ENCODE data around the gene CACNA2D1.
"Not testable (repeated sequence)": the region's sequence is repeated elsewhere in the genome, so short reads cannot be mapped to it uniquely, and the experiment has no call there.

The CACNA2D1 gene

DNA sequence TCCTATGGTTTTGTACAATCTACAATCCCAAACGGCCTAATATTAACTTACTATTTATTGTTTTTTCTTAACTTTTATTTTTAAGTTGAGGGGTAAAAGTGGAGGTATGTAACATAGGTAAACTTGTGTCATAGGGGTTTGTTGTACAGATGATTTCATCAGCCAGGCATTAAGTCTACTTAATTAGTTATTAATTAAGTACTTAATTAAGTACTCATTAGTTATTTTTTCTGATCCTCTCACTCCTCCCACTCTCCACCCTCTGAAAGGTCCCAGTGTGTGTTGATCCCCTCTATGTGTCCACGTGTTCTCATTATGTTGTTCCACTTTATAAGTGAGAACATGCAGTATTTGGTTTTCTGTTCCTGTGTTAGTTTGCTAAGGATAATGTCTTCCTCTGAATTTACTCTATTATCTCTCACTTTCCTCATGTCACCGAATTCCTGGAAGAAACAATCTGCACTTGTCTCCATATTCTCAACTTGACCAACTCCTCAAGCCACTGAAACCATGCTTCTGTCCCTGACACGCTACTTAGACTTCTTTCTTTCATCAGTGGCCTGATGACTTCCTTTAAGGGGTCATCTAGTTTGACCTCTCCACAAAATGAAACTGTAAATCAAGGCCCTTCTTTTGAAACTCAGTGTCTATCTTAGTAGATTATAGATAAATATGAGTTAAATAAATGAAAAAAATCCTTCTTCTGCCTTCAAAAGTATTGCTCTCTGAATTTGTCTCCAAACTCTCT, 9.1 kb downstream of the CACNA2D1 start:
- no peak for DNase-seq (ENCODE audit: low spot score)

DNA sequence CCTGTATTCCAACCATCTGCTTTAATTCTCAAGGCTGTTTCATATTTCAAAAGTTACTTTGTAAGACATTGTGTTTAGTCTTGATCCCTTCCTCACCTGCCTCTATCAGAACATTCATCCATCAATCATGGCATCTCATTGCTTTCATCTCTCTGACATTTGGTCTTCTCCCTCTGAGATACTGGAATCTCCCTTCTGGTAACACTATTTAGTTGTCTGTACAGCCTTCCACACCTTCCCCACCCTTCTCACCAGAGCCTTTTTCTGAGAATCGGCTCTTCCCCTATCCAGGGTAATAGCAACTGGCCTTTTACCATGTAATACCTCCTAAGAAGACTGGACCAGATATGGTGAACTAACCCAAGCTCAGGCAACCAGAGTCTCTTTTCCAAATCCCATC, 10.1 kb downstream of the CACNA2D1 start:
- DNase-seq (ENCODE audit: low spot score) = no peak

DNA sequence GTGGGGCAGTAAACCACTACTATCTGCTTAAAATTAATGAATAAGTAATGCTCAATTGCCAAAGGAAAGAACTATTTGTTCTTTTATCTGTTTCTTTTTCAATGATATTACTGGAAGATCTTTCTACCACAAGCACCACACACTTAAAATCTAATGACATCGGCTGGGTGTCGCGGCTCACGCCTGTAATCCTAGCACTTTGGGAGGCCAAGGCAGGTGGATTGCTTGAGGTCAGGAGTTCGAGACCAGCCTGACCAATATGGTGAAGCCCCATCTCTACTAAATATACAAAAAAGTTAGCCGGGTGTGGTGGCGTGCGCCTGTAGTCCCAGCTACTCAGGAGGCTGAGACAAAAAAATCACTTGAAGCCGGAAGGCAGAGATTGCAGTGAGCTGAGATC, 10.8 kb downstream of the CACNA2D1 start:
- DNase-seq (ENCODE audit: low spot score) = not testable (repeated sequence)

DNA sequence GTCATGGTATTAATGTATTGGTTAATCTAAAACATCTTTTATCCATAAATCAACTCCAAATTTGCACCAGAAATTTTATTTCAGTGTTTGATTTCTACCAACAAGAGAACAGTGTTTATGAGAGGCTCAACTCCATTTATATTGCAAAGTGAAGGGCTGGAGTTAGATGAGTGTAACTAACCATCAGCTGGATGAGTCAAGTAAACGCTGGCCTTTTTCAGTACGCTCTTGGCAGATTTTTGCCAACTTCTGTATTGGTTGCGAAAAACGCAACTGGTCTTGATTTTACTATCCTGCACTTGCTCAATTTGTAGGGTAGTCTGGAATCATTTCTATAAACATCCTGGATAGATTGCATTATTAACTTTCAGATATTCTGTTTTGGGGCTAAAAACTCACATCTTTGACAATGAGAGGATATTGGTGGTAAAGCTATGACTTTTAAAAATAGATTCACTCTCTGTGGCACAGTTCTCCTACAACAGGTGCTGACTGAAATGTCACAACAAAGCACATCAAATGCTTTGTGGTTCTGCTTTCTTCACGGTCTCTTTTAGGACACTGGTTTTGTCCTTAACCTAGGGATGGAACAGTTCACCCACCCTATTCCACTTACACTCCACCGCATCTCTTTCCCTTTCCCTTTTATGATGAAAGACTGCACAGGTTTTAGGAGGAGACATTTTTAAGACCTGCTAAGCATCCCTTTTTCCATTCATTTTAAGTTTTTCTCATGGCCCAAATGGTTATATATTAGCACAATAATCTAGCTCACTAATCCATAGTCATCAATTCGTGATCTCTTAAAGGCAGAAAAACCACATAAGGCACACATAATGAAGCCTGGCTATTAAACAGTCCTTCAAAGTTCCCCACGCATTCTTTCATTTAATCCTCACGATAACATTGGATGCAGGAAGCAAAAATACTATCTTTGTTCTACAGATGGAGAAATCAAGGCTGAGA, 12.8 kb downstream of the CACNA2D1 start:
- no peak for DNase-seq (ENCODE audit: low spot score)

DNA sequence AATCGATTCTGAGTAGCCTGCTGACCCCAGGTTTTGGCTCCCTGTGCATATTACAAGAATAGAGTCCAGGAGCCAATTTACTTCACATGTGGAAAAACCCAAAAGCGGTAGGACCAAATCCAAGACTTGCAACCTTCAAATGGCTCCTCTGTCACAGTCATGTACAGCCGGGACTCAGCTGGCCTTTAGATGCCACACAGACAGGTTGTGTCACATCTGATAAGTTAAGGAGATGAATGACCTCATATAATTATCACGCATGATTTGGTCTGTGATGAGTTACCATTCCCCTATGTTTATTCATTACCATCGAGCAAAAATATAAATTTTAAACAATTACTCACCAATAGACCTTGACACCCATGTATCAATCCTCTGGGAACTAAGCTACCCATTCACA, 14.2 kb downstream of the CACNA2D1 start:
- no peak for DNase-seq (ENCODE audit: low spot score)

DNA sequence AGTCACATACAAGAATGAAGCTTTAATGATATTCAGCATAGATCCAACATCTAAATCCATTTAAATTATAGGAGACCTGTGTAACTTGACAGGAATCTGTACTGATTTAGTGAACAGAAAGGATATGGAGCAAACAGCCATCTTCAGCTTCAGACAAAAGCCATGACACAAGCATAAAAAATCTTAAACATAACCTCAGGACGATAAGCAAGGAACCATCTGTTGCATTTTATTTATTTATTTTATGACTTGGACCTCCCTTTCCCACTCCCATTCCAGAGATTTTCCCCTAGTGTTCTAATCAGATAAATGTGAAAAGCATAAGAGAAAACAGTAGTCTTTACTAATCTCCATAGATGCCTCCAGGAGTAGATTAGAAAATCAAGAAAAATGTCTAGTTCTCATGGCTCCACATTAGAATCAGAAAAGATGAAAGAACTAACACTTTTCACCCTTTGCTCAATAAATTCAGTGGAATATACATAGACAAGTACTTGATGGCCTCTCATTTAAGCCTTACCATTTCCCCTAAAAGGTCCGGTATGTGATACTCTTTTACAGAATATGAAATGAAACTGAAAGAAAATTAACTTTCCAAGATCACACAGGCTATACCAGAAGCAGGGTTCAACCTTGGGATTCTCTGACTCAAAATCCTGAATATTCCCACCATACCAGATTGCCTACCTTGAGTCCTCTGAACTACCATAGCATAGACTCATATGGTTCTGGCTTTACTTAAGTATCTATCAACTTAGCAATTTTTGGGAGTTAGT, 15.2 kb downstream of the CACNA2D1 start:
- DNase-seq (ENCODE audit: low spot score) = no peak

DNA sequence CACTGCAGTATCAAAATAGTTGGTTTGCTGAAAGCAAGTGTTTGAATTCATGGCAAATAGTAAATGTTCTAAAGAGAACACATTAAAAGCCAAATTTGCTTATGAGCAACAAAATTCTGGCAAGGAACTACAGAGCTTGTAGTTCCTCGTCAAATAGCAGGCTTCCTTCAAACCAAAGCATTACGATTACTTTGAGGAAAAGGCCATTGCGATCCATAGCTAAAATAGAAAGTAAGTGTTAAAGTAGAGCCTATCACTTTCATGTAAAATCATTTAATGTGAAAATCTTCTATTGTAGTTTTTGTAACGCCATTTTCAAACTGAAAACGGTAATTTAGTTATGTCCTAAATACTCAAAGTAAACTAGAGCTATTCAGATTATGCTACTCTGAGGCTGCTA, 20.1 kb downstream of the CACNA2D1 start:
- no peak for DNase-seq (ENCODE audit: low spot score)

DNA sequence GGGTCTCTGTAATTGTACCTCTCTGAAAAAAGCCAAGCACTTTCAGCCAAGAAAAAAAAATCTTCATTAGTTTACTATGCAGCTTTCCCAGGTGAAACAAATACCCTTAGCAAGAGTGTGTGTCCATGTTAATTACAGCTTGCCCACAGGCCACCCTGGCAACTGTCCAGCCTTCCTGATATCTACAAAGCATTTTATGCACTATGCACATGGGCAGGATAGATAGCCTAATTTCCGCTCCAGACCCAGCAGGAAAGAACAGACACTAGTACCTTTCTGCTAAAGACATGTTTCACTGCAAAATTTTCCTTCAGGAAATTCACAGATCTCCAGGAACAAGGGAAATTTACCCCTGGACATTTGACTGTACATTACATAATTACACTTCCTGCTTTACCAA, 24.4 kb downstream of the CACNA2D1 start:
- no peak for DNase-seq (ENCODE audit: low spot score)

DNA sequence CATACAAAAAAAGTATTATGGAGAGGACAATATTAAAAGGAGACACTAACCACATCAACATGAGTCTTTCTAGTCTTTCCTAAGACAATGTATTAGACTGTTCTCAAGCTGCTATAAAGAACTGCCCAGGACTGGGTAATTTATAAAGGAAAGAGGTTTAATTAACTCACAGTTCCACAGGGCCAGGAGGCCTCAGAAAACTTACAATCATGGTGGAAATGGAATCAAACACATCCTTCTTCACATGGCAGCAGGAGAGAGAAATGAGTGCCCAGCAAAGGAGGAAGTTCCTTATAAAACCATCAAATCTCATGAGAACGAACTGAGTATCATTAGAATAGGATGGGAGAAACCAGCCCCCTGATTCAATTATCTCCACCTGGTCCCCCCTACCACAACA, 25.7 kb downstream of the CACNA2D1 start:
- DNase-seq (ENCODE audit: low spot score) = no peak

DNA sequence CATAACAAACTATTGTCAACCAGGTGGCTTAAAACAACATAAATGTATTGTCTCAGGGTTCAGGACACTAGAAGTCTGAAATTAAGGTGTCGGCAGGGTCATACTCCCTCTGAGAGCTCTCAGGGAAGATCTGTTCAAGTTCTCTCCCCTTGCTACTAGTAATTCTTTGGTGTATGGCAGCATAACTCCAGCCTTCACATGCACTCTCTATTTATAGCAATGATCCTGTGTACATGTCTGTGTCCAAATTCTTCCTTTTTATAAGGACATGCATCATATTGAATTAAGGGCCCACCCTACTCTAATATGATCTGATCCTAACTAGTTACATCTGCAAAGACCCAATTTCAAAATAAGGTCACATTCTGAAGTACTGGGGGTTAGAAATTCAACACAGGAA, 27.2 kb downstream of the CACNA2D1 start:
- DNase-seq (ENCODE audit: low spot score) = no peak

DNA sequence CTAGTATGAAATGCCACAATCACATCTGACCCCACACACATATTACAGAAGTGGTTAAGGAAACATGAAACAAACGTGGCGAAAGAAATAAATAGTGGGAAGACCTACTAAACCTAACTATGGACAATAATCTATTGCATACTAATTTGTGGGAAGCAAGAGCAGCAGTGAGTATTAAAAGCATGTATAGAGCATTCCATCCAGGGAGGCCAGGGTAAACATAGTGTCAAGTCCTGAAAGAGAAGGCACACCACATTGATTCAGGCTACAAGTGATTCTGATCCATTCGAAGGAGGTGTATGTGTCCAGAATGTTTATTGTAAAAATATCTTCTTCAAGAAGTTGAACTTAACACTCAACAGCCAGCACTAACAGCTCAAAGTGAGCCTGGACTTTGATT, 29.2 kb downstream of the CACNA2D1 start:
- DNase-seq (ENCODE audit: low spot score) = no peak

DNA sequence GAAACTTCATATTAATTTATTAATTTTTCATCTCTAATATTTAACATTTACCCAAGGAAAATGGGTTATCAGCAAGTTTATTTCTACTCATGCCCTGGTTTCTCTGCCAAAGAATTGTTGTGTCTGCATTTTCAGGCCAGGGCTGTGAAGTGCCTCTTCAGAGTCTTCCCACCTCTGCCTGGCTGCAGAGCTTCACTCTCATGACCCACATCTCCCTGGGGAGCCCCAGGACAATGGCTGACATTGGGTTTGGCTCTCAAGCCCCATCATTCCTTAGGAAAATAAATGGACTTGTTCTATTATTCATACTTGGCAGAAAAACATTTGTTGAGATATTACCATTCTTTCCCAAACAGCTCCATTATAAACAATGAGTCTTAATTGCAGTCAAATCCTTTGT, 30.3 kb downstream of the CACNA2D1 start:
- DNase-seq (ENCODE audit: low spot score) = no peak

DNA sequence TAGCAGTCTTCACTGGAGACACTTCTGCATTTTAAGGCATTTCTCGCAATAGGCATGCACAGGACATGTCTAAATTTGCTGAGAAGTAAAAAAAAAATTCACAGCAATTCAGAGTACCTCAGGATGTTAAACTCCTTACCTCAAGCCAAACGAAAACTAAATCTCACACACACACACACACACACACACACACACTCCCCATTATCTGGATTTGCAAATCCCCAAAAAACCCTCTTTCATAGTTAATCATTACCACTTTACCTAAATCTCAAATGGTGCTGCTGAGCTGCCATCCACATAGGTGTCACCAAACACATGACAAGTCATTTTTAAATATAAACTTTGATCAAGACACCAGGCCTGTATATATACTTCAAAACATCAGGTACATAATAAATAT, 31.8 kb downstream of the CACNA2D1 start:
- DNase-seq (ENCODE audit: low spot score) = no peak

DNA sequence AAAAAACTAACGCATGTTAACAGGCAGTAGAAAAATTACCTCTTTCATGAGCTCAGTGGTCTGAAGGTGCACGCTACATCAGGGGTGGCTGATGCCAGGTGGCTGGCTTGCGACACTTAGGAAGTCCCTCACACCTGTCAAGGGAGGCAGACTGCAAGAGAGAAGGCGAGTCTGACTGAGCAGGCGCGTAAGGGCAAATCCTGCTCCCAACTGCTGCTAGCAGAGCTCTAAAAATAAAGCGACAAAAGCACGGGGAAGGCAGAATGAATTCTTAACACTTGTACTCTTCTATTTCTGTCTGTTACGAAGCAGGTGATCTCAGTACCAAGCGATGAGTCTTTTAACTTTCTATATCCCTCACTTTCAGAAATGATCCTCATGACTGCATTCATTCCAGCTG, 33.1 kb downstream of the CACNA2D1 start:
- no peak for DNase-seq (ENCODE audit: low spot score)

DNA sequence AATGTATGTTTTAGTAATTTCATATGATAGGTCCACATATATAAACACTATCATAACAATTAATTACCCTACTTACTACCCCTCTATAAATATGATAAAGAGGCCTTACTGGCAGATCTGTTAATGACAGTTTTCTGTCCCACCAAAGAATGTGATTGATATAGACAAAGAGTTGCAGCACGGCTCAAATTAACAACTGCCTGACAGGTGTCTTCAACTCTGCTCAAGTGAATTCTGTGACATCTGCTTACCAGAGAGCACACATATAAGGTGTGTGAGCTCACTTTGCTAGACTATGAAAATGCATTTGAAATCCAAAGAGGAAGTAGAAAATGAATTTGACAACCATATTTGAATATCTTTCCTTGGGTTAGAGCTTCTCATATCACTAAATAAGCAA, 36.6 kb downstream of the CACNA2D1 start:
- no peak for DNase-seq (ENCODE audit: low spot score)

DNA sequence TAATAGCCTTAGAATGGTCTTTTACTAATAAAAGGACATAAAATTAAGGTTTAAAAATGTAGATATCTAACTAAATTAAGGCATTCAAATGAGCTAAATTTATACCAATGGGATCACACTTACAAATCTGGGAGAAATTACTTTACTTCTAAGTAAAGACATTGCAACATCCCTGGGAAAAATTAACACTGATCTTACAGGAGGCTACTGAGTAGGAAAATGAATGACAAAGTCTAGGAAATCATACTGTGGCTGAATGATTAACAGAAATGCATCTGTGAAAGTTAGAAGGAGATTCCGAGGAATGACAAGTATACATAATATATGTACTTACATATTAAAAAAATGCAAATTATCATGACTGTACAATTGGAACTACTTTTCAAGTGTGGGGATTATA, 38.3 kb downstream of the CACNA2D1 start:
- DNase-seq (ENCODE audit: low spot score) = no peak

DNA sequence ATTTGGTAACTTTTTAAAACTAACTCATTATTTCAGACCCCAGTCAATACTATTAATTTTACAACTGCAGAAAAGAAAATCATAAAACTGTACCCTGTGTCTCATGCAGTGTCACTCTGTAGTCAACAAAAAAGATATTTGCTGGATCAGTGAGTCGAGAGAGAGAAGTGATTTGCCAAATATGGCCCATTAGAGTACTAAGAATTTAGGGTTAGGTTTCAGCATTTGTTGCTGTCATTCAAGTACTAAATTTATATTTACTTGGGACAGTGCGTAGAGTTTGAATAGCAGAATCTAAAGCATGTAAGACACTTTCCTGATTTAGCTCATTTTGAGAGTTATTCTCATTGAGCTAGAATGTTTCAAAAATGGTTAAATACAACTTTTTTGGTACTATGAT, 38.9 kb downstream of the CACNA2D1 start:
- DNase-seq (ENCODE audit: low spot score) = no peak

DNA sequence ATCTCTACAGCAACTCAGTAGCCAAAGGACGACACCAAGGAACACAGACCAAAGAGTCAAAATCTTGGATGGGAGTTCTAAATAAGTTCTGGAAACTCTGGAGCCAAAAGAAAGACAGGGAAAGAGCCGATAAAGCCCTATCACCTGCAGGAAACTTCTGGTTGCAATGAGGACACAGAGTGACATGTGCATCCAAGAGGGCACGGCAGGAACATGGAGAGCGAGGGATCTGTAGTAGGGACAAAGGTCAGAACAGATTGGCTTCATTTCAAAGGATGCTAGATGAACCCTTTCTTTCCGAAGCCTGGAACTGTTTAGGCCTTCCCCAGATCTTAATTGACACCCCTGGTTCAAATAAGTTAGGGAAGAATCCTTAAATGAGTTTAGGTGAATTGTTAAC, 39.5 kb downstream of the CACNA2D1 start:
- DNase-seq (ENCODE audit: low spot score) = no peak

DNA sequence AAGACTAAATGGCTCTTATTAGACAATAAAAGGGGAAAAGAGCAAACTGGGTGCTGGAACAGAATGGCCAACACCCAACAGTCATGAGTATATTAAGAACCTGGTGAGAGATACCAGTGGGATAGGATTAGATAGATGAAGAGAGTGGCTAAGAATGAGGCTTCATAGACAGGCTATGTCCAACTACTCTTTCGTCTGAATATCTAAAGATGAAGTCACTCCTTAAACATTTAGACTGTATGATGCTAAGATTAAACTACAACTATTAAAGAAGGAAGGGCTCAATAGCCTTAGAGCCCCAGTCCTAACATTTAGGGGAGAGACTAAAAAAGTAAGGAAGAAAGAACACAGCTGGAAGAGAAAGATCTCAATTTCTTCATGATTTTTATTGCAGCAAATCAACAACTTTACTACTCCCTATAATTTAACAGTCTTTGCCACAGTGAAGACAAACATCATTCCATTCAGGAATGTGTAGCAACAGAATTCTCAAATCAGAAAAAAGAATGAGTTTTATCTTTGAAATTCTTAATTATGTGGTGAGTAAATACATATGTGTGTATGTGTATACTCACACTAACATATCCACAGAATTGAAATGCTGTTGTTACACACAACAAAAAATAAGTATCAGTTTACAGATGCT, 45.6 kb downstream of the CACNA2D1 start:
- DNase-seq (ENCODE audit: low spot score) = no peak

DNA sequence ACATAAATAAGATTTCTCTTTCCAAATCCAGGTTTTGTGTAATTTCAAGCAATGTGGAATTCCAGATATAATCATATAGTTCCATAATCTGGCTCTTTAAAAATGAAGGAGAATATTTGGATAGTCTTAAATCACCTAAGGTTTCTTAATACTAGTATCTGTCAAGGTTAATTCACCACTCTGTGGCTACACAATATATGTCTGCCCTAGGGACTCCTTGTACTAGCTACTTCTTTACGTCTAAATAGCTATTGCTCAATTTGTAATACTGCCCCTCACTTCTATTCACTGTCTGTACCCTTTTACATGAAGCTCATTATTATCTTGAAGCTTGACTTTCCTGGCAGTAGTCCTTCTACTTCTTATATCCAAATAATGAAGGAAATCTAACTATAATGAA, 47.2 kb downstream of the CACNA2D1 start:
- no peak for DNase-seq (ENCODE audit: low spot score)

DNA sequence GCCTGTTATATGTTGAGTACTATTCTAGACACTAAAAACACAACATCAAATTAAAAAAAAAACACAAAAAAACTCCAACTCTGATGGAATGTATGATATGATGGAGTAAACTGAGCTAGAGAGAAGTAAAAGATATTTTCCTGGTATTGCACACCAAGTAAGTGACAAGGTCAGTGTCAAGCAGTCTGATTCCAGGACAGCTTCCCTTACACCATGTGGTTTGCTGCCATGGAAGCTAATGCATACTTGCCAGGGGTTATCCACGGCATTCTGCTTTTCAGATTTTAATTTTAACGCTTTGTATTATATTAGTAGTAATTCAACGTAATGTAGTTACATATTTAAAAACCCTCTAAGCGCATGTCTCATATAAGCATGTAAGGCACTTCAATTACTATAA, 48.4 kb downstream of the CACNA2D1 start:
- DNase-seq (ENCODE audit: low spot score) = no peak

DNA sequence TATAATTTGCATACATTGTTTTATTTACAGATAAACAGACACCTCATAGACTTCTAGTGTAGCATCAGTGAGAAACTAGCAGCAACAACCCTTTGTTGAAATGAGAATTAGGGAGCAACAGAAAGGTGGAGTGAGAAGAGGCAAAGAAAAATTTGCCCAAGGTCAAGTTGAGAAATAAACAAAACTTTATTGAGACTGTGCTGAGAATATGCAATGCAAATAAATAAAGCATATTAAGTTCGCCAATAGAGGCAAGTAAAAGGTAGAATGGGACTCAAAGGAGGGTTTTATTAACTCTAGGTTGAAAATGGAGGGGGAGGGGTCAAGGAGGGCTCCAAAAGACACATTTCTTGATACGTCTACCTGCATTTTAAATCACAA, 49.7 kb downstream of the CACNA2D1 start:
- DNase-seq (ENCODE audit: low spot score) = no peak

Data from iPS-NIHi11 (cell line).